Neural cell (in vitro differentiated cells): ENCODE measurements around the gene APBB2. TPM values are rescaled to one million over a fixed set of nuclear protein-coding genes. Genes with fewer than 3 reads are reported as not detected.

ENCODE experiments used
- H2AFZ ChIP-seq: fragments of 200-600, 300-800 bp; sonication (generic), shearing (Covaris generic); 2 replicates; pipeline ENCODE4 v1.6.0; 2014; ENCODE audit warnings: low read depth, mild to moderate bottlenecking, antibody characterized with exemption, low read length, moderate library complexity
- H3F3A ChIP-seq: fragments of 200-600 bp; shearing (Covaris generic); 2 replicates; pipeline ENCODE4 v1.6.1; 2016; ENCODE audit warnings: mild to moderate bottlenecking, moderate library complexity, mixed read lengths, antibody characterized with exemption, low read length; ENCODE audit not compliant: insufficient read depth, poor library complexity, severe bottlenecking
- H3K27ac ChIP-seq: fragments of 200-600, 300-800 bp; sonication (generic), shearing (Covaris generic); 2 replicates; pipeline ENCODE4 v1.5.1; 2014; ENCODE audit warnings: mild to moderate bottlenecking, low read length, moderate library complexity
- H3K27me3 ChIP-seq: fragments of 300-800, 200-600 bp; sonication (generic), shearing (Covaris generic); 2 replicates; pipeline ENCODE4 v1.6.0; 2014; ENCODE audit warnings: mild to moderate bottlenecking, low read depth, low read length, moderate library complexity; ENCODE audit not compliant: insufficient read depth
- H3K36me3 ChIP-seq: fragments of 300-800, 200-600 bp; sonication (generic), shearing (Covaris generic); 2 replicates; pipeline ENCODE4 v1.5.1; 2014; ENCODE audit warnings: mild to moderate bottlenecking, antibody characterized with exemption, low read length, moderate library complexity; ENCODE audit not compliant: insufficient read depth
- H3K4me2 ChIP-seq: fragments of 300-800, 200-600 bp; sonication (generic), shearing (Covaris generic); 2 replicates; pipeline ENCODE4 v1.6.0; 2014; ENCODE audit warnings: mild to moderate bottlenecking, low read length
- H3K4me3 ChIP-seq: fragments of 300-800, 200-600 bp; sonication (generic), shearing (Covaris generic); 2 replicates; pipeline ENCODE4 v1.5.1; 2014; ENCODE audit warnings: mild to moderate bottlenecking, low read length, moderate library complexity
- H3K79me2 ChIP-seq: fragments of 200-600 bp; shearing (Covaris generic); replicated peaks from 2 replicates; pipeline ENCODE4 v1.6.0; 2014; ENCODE audit warnings: mild to moderate bottlenecking, low read length, moderate library complexity; ENCODE audit not compliant: insufficient read depth
- H3K9ac ChIP-seq: fragments of 300-800, 200-600 bp; sonication (generic), shearing (Covaris generic); 2 replicates; pipeline ENCODE4 v1.6.1; 2016; ENCODE audit warnings: mild to moderate bottlenecking, low read length, mixed read lengths
- H3K9me2 ChIP-seq: fragments of 200-600 bp; shearing (Covaris generic); 2 replicates; pipeline ENCODE4 v1.6.1; 2016; ENCODE audit warnings: mild to moderate bottlenecking, low read length, mixed read lengths; ENCODE audit not compliant: insufficient read depth
- H3K9me3 ChIP-seq: fragments of 200-600, 300-800 bp; sonication (generic), shearing (Covaris generic); 2 replicates; pipeline ENCODE4 v1.6.1; 2016; ENCODE audit warnings: mild to moderate bottlenecking, mixed run types, low read length, moderate library complexity, mixed read lengths
- H4K20me1 ChIP-seq: fragments of 200-600 bp; shearing (Covaris generic); 2 replicates; pipeline ENCODE4 v1.6.1; 2016; ENCODE audit warnings: mild to moderate bottlenecking, mixed run types; ENCODE audit not compliant: insufficient read depth
- CTCF ChIP-seq: fragments of 450-650 bp; IDR thresholded peaks from 2 replicates; pipeline ENCODE4 v1.5.1; 2014; ENCODE audit warnings: antibody characterized with exemption, mild to moderate bottlenecking, moderate library complexity; ENCODE audit not compliant: poor library complexity, severe bottlenecking
- EP300 ChIP-seq: fragments of 450-650 bp; conservative IDR thresholded peaks from 2 replicates; pipeline ENCODE4 v1.6.1; 2014; ENCODE audit warnings: antibody characterized with exemption, mild to moderate bottlenecking, moderate library complexity; ENCODE audit not compliant: poor library complexity, severe bottlenecking
- EZH2 ChIP-seq: fragments of 200-600, 300-800 bp; shearing (Covaris generic), sonication (generic); IDR thresholded peaks from 2 replicates; pipeline ENCODE4 v1.6.1; 2014; ENCODE audit warnings: antibody characterized with exemption, low read length, borderline replicate concordance, mild to moderate bottlenecking; ENCODE audit not compliant: insufficient read depth, poor library complexity, severe bottlenecking
- MXI1 ChIP-seq: fragments of 450-650 bp; conservative IDR thresholded peaks from 2 replicates; pipeline ENCODE4 v1.6.1; 2014; ENCODE audit warnings: antibody characterized with exemption, mild to moderate bottlenecking; ENCODE audit not compliant: poor library complexity, severe bottlenecking
- POLR2AphosphoS5 ChIP-seq: IDR thresholded peaks from 2 replicates; pipeline ENCODE4 v1.6.1; 2012
- RAD21 ChIP-seq: fragments of 450-650 bp; conservative IDR thresholded peaks from 2 replicates; pipeline ENCODE4 v1.6.1; 2014; ENCODE audit warnings: antibody characterized with exemption, mild to moderate bottlenecking, moderate library complexity
- REST ChIP-seq: IDR thresholded peaks from 2 replicates; pipeline ENCODE4 v1.6.1; 2012; ENCODE audit warnings: borderline replicate concordance
- SMC3 ChIP-seq: fragments of 450-650 bp; conservative IDR thresholded peaks from 2 replicates; pipeline ENCODE4 v1.6.1; 2014; ENCODE audit warnings: antibody characterized with exemption, mild to moderate bottlenecking, moderate library complexity; ENCODE audit not compliant: poor library complexity
- TAF1 ChIP-seq: IDR thresholded peaks from 2 replicates; pipeline ENCODE4 v1.6.1; 2012; ENCODE audit warnings: low read depth
- polyA plus RNA-seq: library from polyadenylated mRNA; depleted of rRNA; stranded (reverse); fragments of >200 nt; gene quantifications from 2 replicates; pipeline ENCODE4 v1.2.3, GENCODE V29; 2014

Gene APBB2
- polyA plus RNA-seq, 1 donor from 2014 or later: 41.9 TPM

GRCh38 chr4:40957281-40957680, 257.1 kb downstream of the APBB2 start:
- Histone ChIP-seq H3F3A (no peaks in the 10 kb centered on the region), H3K4me2 (no peak overlapping the region), H3K79me2 (no peaks in the 10 kb centered on the region), H3K9me3 (no peaks in the 10 kb centered on the region), H3K36me3 (no peaks in the 10 kb centered on the region), H3K9ac (no peak overlapping the region), H3K4me3 (no peak overlapping the region), H3K9me2 (no peaks in the 10 kb centered on the region), H3K27ac (no peak overlapping the region), H4K20me1 (no peaks in the 10 kb centered on the region), H2AFZ (no peak overlapping the region), H3K27me3 (no peaks in the 10 kb centered on the region)
- no peak for TF ChIP-seq RAD21
- no peak for TF ChIP-seq MXI1
- no peak for TF ChIP-seq TAF1
- TF ChIP-seq EP300: no peak
- no peak for TF ChIP-seq POLR2AphosphoS5
- no peak for TF ChIP-seq SMC3
- no peak for TF ChIP-seq REST
- no peak for TF ChIP-seq CTCF
- TF ChIP-seq EZH2: no peak

GRCh38 chr4:40956721-40957255, 257.6 kb downstream of the APBB2 start:
- Histone ChIP-seq H3K27ac (no peak overlapping the region), H2AFZ (no peak overlapping the region), H3K27me3 (no peaks in the 10 kb centered on the region), H3K36me3 (no peaks in the 10 kb centered on the region), H3K79me2 (no peaks in the 10 kb centered on the region), H3K9ac (no peak overlapping the region), H4K20me1 (no peaks in the 10 kb centered on the region), H3K4me2 (no peak overlapping the region), H3K4me3 (no peak overlapping the region), H3K9me3 (no peaks in the 10 kb centered on the region), H3K9me2 (no peaks in the 10 kb centered on the region), H3F3A (no peaks in the 10 kb centered on the region)
- TF ChIP-seq MXI1 (no peak), POLR2AphosphoS5 (no peak), REST (no peak), CTCF (no peak), SMC3 (no peak), EP300 (no peak), TAF1 (no peak)
